GM18498 (cell line): ENCODE data around the gene C1QTNF5.
"Not testable (repeated sequence)": the region's sequence is repeated elsewhere in the genome, so short reads cannot be mapped to it uniquely, and the experiment has no call there.

Experiments
- ATAC-seq: cut with Tn5 transposase; IDR thresholded peaks from one replicate; pipeline ENCODE4 v1.9.1; 2021; ENCODE audit warnings: mild to moderate bottlenecking, moderate library complexity; ENCODE audit not compliant: unreplicated experiment

C1QTNF5 gene, protein sequence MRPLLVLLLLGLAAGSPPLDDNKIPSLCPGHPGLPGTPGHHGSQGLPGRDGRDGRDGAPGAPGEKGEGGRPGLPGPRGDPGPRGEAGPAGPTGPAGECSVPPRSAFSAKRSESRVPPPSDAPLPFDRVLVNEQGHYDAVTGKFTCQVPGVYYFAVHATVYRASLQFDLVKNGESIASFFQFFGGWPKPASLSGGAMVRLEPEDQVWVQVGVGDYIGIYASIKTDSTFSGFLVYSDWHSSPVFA

DNA sequence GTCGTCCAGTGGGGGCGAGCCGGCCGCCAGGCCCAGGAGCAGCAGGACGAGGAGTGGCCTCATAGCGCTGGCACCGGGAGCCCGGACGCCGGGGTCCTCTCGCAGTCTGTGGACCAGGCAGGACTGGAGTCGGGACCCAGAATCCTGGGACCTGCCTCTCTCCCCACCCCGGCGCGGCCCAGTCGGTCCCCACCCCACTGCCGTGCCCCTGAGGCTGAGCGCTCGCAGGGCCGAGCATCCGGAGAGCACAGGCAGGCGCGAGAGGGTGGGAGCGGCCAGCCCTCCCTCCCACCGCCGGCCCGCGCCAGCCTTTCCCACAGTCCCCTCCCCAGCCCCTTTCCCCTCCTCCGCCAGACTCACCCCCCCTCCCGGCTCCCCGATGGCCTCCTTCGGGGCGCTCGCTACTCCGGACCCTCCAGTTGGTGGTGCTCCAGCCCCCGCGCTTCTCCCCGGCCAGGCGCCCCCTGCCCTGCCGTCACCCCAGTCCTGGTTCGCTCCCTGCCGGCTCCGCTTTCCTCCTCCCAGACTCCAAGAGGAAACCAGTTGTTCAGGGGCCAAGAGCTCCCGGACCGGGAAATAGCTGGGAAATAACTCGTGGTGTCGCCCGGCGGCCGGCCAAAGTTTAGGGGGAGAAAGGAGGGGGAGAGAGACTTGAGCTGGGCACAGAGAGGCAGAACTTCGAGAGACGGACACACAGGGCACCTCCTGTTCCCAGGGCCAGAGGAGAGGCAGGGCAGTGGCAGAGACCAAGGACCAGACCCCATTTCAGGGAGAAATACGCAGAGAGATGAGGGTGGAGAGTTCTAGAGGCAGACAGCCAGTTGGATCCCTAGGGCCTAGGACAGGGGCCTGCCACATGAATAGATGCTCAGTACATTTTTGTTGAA is at the start of gene C1QTNF5:
TSS of gene C1QTNF5 (minus strand) at position 549 of the 887 bp plus-strand sequence. CDS start at position 63, 486 bp downstream.
- ATAC-seq = no peak

DNA sequence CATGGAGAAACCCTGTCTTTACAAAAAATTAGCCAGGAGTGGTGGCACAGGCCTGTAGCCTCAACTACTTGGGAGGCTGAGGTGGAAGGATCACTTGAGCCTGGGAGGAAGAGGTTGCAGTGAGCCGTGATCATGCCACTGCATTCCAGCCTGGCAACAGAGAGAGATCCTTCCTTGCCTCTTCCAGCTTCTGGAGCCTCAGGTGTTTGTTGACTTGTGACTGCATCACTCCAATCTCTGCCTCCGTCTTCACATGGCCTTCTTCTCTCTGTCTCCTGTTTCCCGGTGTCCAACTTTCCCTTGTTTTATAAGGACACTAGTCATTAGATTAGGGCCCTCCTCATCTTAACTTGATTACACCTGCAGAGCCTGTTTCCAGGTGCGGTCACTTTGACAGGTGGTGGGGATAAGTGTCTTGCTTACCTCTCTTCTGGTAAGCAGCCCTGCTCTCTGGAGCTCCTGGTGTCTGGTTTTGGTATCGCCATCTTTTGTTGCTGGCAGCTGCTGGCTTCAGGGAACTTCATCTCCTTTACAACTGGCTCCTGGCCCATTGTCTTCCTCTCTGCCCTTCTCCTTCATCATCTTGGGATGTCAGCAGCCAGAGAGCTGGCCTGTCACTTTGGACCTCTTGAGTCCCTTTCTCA is 49.0 kb upstream of the C1QTNF5 start:
- ATAC-seq = no peak

DNA sequence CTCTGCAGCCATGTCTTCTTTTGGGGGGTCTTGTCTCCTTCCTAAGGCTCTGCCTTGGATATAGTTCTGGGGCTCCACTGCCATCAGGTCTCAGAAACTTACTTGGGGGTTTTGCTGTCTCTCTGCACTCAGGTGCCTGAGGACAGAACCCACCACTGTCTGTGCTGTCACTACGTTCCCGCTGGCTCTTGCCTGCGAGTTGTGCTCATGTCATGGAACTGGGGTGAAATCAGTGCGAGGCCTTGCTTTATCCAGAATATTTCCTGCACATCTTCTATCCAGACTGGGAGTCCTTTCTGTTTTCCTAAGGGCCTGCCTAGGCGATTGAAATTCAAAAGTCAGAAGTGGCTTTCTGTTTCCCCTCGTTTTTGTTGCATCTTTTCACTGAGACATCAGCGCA is 47.4 kb upstream of the C1QTNF5 start:
- ATAC-seq = no peak

DNA sequence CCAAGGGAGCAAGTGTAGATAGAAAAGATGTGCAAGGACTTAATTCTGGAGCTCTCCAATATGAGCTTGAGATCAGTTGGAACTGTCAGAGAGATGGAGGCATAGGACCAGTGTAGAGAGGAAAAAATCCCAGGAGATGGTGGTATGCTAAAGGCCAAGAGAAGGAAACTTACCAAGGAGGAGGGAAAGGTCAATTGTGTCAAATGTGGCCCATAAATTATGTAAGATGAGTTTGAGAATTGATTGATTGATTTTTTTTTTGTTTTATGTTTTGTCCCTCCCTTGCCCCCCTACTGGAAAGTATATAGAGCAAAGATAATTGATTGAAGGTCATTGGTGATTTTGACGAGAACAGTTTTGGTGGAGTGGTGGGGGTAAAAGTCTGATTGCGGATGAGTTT is 43.6 kb upstream of the C1QTNF5 start:
- no peak for ATAC-seq

DNA sequence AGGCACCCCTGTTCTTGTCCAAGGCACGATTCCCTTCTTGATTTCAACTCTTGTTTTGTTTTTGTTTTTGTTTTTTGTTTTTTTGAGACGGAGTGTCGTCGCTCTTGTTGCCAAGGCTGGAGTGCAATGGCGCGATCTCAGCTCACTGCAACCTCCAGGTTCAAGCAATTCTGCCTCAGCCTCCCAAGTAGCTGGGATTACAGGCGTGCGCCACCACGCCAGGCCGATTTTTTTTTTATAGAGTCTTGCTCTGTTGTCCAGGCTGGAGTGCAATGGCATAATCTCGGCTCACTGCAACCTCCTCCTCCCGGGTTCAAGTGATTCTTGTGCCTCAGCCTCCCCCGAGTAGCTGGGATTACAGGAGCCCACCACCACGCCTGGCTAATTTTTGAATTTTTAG is 41.8 kb upstream of the C1QTNF5 start:
- ATAC-seq = not testable (repeated sequence)

DNA sequence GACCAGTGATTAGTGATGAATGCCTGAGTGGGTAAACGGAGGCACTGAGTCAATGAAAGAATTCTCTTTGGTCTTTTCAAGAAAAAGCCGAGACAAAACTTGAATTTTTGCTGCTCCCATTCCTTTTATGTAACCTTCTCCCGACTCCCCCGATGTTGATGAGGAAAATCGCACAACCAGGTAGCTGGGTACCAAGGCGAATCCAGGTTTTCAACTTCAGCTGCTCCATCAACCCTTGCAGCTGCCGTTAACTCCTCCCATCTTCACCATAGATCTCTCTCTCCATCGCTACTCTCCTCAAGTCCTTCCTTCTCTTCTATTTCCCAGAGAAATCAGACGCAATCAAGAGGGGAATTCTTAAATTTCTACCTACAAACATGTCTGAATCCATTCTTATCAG is 41.4 kb upstream of the C1QTNF5 start:
- no peak for ATAC-seq

DNA sequence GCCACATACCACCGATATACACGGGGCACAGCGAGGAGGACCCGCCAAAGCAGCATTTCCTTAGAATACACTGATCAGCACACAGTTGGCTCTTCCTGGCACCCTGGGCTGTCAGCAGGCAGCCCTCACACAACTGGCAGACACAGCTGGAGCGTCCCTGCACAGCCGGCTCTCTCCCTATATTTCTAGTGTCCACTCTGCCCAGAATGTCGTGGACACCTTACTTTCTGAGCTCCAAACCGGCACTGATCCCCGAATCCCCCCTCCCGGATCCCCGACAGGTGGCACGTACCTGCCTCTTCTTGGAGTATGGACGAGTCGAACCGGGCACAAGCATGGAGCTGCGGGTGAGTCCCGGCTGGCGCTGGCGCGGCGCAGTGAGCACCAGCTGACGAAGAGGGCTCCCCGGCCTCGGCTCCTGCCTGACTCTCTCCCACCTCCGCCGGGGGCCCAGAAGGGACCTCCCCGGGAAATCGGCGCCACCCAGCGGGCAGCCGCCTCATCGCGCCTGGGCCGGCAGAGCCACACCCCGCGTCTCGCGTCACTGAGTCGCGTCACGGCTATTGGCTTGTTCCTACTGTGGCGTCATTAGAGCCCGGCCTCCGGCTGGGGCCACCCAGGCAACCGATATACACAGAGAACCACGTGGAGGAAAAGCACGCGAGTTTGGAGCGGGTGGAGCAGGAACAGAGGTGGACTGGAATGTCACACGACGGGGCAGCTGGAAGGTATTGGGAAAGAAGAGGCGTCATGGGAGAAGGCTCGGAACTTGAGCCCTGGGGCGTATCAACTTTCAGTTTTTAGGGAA is 40.7 kb upstream of the C1QTNF5 start, which contains the start of gene USP2:
TSS of gene USP2 (minus strand) at position 510 of the 808 bp plus-strand sequence. CDS start 8,210 bp downstream, outside the sequence.
- ATAC-seq = peak; percentile 99

DNA sequence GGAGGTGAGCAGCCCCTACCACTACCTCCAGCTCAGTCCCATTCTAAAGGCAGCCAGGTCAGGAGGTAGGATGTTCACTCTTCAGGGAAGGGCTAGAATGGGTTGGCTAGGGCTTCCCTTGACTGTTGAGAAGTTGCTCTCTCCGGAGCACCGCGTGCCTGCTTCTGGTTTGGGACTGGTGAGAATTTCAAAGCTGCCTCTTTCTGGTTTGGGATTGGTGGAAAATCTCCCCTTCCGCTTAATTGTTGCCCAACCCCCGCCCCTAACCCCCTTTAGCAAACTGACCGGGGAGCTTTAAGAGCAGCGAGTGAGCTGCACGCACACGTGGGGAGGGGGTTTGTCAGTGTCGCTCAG is 40.1 kb upstream of the C1QTNF5 start:
- no peak for ATAC-seq

DNA sequence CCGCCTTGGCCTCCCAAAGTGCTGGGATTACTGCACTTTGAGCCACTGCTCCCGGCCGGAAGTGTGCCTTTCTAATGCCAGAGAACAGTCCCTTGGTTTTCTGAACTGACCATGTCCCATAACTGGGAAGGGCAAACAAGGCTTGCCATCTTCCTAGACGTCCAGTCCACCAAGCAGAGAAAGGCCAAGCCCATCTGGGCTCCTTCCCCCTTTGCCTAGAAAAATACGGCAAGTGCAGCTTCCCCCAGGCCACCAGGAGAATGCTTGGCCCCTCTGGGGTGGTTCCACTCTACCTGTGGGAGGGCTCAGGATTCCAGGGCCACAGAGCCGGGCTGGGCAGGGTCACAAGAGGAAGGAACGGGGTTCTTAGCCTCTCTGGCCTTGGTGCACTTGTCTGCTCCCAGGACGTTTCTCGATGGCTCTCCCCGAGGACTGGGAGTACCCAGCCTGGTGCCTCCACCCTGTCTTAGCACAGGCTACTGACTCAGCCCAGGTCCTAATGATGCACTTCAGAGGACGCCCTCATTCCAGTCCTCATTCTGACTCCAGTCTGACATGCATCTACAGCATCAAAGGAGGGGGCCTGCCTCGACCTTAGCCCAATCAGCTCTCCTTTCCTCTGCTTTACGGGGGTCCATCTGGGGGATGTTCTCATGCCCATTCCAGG is 39.6 kb upstream of the C1QTNF5 start:
- ATAC-seq = no peak

DNA sequence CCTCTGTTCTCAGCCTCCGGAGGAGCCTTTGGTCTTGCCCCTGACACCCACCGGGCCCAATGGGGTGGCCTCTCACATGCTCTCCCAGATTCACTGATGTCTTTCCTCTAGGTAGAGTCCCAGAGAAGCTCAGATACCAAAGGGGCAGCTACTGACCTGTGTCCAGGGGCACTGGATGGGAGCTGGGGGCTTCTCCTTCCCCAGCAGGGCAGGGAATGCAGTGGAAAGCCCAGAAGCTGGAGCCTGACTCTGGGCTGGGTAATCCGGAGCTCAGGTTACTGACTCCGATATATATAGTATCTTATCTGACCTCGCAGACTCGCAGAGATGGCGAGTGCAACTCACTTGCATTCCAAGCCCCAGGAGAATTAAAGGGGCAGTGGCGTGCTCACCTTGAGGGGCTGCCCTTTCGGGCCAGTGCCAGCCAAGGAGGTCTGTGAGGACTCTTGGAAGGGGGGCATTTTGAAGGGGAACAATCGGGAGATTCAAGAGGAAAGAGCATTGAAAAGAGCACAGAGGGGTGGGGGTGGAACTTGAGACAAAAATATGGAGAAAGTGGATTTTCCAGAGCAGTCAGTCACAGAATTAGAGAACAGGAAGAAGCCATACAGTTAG is 38.3 kb upstream of the C1QTNF5 start:
- ATAC-seq = no peak

DNA sequence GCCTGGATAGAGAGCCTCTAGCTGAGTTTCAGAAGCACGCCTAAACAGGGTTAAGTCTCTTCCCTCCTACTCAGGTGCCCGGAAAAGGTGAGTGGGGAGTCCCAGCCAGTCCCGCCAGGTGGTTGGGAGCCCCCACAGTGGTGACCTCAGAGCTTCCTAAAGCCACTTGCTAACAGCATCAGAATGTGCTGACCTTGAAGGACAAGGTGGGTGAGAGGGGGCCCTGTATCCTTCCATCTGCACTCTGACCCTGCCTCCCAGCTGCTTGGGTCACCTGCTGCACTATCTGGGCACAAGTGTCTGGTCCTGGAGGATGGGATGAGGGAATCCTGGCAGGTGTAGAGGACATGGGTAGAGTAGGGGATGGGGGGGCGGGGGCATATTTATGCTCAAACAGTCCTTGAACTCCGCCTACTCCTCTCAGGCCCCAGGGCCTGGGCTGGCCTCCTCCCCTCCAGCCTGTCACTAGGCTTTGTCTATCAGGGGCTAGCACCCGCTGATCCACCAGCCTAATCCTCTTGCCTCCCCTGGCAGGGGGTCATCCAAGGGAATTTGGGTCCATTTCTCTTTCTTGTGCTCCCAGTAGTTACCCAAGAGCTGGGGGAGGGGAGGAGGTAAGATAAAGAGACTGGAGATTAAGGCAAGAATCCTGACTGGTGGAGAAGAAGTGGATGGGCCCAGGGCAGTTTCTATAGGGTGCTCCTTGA is 37.4 kb upstream of the C1QTNF5 start:
- no peak for ATAC-seq

DNA sequence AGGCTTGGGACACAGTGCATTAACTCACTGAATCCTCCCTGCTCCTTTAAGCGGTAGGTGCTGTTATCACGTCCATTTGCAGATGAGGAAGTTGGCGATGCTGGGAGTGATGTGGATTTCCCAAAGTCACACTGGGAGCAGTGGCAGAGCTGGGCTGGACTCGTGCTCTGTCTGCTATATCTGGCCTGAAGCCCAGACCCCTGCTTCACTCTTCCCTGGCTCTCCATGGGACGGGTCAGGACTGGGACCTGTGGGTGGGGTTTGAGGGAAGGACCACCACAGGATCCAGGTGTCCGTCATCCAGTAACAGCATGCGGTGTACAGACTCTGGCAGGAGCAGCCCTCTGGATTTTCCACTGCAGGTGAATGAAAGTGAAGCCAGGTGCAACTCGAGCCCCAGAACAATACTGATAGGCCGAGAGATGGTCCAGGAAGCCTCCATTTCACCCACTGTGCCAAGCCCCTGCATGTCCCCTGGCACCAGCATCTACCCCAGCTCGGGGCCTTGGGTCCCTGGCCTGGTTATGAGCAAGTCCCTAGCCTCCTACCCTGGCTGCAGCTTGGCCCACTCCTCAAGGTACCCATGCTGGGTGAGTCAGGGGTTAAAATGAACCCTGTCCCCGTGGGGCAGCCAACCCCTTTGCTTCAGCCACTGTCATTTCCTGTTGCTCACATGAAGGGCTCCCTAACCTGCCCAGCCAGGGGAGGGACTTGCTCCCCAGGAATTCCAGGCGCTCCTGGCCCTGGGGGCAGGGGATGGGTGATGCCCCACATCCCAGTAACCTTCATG is 36.6 kb upstream of the C1QTNF5 start:
- ATAC-seq = no peak

DNA sequence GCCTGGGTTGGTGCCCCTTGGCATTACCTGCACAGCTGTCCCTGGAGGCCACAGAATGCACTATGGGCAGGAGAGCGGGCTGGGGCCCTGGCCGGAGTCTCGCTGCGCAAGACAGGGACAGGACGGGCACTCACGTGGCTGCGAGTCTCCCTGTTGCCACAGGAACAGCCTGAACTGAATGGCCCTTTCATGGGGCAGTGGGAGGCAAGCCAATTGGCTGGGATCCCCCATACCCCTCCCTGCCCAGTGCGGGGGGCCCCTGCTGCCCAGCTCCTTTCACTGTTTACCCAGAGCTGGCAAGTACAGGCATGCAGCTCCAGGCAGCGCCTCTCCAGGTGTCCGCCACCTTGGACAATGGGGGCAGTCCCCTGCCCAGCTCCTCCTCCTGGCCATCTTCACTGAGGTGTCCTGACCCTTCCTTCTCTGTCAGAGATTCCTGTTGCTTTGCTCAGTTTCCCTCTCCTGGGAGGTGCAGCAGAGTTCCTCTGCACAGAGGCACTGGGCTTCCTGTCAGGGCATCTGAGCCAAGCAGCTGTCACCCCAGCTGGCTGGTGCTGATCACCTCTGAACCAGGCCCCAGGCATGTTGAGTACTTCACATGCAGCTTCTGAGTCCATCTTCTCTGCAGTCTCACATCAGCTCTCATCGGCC is 35.6 kb upstream of the C1QTNF5 start:
- no peak for ATAC-seq

DNA sequence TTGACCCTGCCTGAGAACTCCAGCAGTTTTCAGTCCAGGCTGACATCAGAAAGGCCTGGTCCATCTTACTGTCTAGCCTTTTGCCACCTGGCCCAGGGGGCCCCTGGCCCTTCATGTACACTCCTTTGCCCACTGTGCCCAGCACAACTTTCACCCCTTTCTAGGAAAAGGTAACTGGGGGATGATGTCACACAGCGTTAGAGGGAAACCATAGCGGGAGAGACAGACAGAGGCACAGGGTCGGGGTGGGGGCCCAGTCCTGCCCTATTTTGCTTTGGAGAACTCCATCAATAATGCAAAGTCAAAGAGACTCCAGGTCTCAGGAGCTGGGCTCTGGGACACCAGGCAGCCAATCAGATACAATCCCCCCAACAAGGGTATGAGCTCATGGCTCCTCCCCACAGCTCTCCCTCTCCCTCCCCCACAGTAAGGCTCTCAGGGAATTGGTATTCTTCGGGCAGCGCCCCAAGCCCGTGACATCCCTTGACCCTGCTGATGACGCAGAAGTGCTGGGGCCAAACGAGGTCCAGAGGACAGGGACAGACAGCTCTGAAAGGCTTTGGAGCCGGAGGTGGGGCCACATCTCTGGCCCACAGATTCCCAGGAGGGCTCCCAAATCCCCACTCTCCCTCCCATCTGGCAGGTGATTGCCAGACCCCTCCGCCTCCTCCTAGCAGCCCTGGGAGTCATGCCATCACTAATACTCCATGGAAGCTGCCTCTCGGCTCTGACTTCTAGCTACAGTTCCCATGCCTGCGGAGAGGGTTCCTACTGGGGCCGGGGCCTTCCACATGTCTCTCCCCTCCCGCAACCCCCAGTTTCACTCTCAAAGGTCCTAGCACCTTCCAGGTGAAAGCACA is 34.9 kb upstream of the C1QTNF5 start:
- no peak for ATAC-seq

DNA sequence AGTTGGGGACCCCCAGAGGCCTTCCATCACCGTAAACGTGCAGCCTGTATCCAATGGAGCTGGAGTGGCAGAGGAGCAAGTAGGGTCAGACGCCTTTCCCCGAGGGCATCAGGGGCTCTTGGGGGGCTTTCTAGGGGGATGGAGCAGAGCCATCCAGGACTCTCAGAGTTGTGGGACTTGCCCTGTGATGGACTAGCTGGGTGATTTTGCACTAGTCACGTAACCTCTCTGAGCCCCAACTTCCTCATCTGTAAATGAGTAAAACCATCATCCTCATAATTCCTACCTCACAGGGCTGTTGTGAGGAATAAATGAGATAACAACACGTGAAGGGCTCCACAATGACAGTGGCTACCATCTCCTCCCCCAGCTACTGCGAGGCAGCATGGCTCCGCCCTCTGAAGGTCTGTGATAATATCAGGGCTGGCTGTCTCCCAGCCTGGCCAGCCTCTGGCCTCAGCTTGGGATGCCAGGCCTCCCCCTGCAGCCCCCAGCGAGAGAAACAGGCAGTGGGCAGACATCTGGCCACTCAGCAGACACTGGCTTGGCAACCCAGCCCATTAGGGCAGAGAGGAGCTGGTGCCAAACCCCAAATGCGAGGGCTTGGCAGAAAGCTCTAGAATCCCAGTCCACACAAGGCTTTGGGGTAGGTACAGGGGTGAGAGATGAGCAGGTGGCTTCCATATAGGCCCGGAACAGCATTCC is 34.1 kb upstream of the C1QTNF5 start:
- no peak for ATAC-seq

DNA sequence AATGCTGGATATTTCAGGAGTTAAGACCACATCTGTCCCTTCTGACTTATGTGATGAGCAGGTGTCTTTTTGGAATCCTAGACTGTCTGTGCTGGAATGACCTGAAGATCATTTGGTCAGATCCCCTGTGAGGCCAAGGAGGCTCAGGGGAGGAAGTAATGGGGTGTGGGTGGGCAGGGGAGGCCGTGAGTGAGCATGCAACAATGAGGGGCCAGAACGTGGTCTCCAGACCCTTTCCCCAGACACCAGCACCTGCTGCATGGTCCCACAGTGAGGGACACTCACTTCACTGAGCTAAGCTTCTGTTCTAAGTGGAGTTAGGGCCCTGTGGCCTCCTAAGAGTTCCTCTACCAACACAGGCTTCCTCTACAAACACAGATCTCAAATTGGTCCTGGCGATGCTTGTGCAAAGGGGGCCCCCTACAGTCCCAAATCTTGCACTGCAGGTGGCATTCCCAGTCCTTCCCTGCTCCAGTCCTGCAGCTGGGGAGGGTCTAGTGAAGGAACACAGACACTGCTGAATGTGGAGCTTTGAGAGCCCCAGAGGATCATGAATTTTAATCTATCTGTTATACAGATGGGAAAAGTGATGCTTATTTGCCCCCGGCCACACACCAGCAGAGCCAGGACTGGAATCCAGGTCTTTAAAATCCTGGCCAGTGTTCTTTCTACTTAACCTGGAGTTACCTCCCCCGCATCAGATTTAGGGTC is 33.4 kb upstream of the C1QTNF5 start:
- ATAC-seq = no peak
